ENCODE data around the gene UNC13D. TPM values are rescaled to one million over a fixed set of nuclear protein-coding genes. Genes with fewer than 3 reads are reported as not detected.

UNC13D gene
- polyA plus RNA-seq, 12 donors: 3.1 to 14.7 (median 3.9) TPM; not detected in 1

Other genes with a start within 250 kb of the UNC13D start
- gene SMIM5, start 211.0 kb downstream of the UNC13D start, polyA plus RNA-seq (ENCODE audit: insufficient read length in 12 of 12): 10 to 100 TPM in 2 of 12 donors, 1 to 10 TPM in 9, not detected in 1; 5.3 to 12.2 (median 7.5) TPM
- 10 to 100 TPM in 11 of 12 donors, not detected in 1; 12.3 to 36.8 (median 16.4) TPM for gene RECQL5, start 177.2 kb downstream of the UNC13D start, polyA plus RNA-seq (ENCODE audit: insufficient read length in 12 of 12)
- 100 to 1,000 TPM in 1 of 12 donors, 10 to 100 TPM in 10, not detected in 1; 66.0 to 125 (median 72.9) TPM for gene SAP30BP, start 177.1 kb downstream of the UNC13D start, polyA plus RNA-seq (ENCODE audit: insufficient read length in 12 of 12)
- 10 to 100 TPM in 3 of 12 donors, 1 to 10 TPM in 8, not detected in 1; 3.3 to 55.7 (median 5.9) TPM for gene ITGB4, start 122.9 kb downstream of the UNC13D start, polyA plus RNA-seq (ENCODE audit: insufficient read length in 12 of 12)
- gene GALK1, start 79.2 kb downstream of the UNC13D start, polyA plus RNA-seq (ENCODE audit: insufficient read length in 12 of 12): 10 to 100 TPM in 11 of 12 donors, not detected in 1; 15.1 to 26.5 (median 21.0) TPM
- gene UNK, start 59.6 kb downstream of the UNC13D start, polyA plus RNA-seq (ENCODE audit: insufficient read length in 12 of 12): 10 to 100 TPM in 11 of 12 donors, not detected in 1; 20.5 to 42.4 (median 26.6) TPM
- gene WBP2, start 10.9 kb upstream of the UNC13D start, polyA plus RNA-seq (ENCODE audit: insufficient read length in 12 of 12): 100 to 1,000 TPM in 1 of 12 donors, 10 to 100 TPM in 10, not detected in 1; 43.3 to 104 (median 48.5) TPM
- 10 to 100 TPM in 11 of 12 donors, not detected in 1; 15.8 to 46.4 (median 21.5) TPM for gene TRIM47, start 34.2 kb upstream of the UNC13D start, polyA plus RNA-seq (ENCODE audit: insufficient read length in 12 of 12)
- gene TRIM65, start 52.5 kb upstream of the UNC13D start, polyA plus RNA-seq (ENCODE audit: insufficient read length in 12 of 12): 10 to 100 TPM in 11 of 12 donors, not detected in 1; 11.9 to 19.8 (median 13.9) TPM
- gene MRPL38, start 60.5 kb upstream of the UNC13D start, polyA plus RNA-seq (ENCODE audit: insufficient read length in 12 of 12): 100 to 1,000 TPM in 1 of 12 donors, 10 to 100 TPM in 10, not detected in 1; 44.7 to 117 (median 54.7) TPM
- gene FBF1, start 96.6 kb upstream of the UNC13D start, polyA plus RNA-seq (ENCODE audit: insufficient read length in 12 of 12): 10 to 100 TPM in 2 of 12 donors, 1 to 10 TPM in 9, not detected in 1; 3.5 to 15.9 (median 6.5) TPM
- gene ACOX1, start 134.8 kb upstream of the UNC13D start, polyA plus RNA-seq (ENCODE audit: insufficient read length in 12 of 12): 10 to 100 TPM in 11 of 12 donors, not detected in 1; 16.8 to 23.3 (median 20.8) TPM
- gene TEN1, start 134.8 kb upstream of the UNC13D start, polyA plus RNA-seq (ENCODE audit: insufficient read length in 12 of 12): 10 to 100 TPM in 9 of 12 donors, 1 to 10 TPM in 2, not detected in 1; 8.5 to 21.1 (median 13.1) TPM
- gene CDK3, start 156.5 kb upstream of the UNC13D start, polyA plus RNA-seq (ENCODE audit: insufficient read length in 12 of 12): 10 to 100 TPM in 2 of 12 donors, 1 to 10 TPM in 8, not detected in 2; 3.5 to 16.6 (median 6.9) TPM
- 10 to 100 TPM in 3 of 12 donors, 1 to 10 TPM in 1, under 1 TPM in 6, not detected in 2; 0.12 to 47.8 (median 0.44) TPM for gene EVPL, start 182.9 kb upstream of the UNC13D start, polyA plus RNA-seq (ENCODE audit: insufficient read length in 12 of 12)
- gene SRP68, start 228.1 kb upstream of the UNC13D start, polyA plus RNA-seq (ENCODE audit: insufficient read length in 12 of 12): 100 to 1,000 TPM in 1 of 12 donors, 10 to 100 TPM in 10, not detected in 1; 69.3 to 244 (median 80.1) TPM
- not detected for gene GALR2, start 230.4 kb upstream of the UNC13D start, polyA plus RNA-seq (ENCODE audit: insufficient read length in 12 of 12)
- gene ZACN, start 234.8 kb upstream of the UNC13D start, polyA plus RNA-seq (ENCODE audit: insufficient read length in 12 of 12): 1 to 10 TPM in 9 of 12 donors, under 1 TPM in 1, not detected in 2; 0.45 to 8.0 (median 5.1) TPM